GM12878 (cell line): ENCODE data around the gene MYADM. TPM values are rescaled to one million over a fixed set of nuclear protein-coding genes. Genes with fewer than 3 reads are reported as not detected.

Source experiments
- ATAC-seq: fragments of 200-7000 bp; cut with Tn5 transposase; 3 replicates; pipeline ENCODE4 v1.9.1; 2020; ENCODE audit warnings: mild to moderate bottlenecking, moderate library complexity
- BruUV-seq: library from RNA; stranded (reverse); fragments of 400-500 nt; replicated peaks from 2 replicates; lab custom pipeline; 2021; lab: Mats Ljungman, UMichigan
- CTCF ChIA-PET: fragments of 300-600 bp; sonication (Branson Sonifier 250); formaldehyde crosslinking; extraction: SDS; loops from one replicate; lab custom pipeline; 2021; ENCODE audit warnings: inconsistent platforms; lab: Yijun Ruan, JAX
- POLR2A ChIA-PET: fragments of 350-600 bp; formaldehyde crosslinking; extraction: SDS; loops from one replicate; lab custom pipeline; 2021; ENCODE audit warnings: inconsistent platforms; lab: Charles Lee
- RAD21 ChIA-PET: fragments of 300-600 bp; sonication (Branson Sonifier 250); formaldehyde crosslinking; loops from one replicate; lab custom pipeline; 2023; ENCODE audit warnings: antibody characterized with exemption; ENCODE audit not compliant: unreplicated experiment; lab: Charles Lee
- SMC1A ChIA-PET: fragments of 300-600 bp; sonication (Branson Sonifier 250); formaldehyde crosslinking; loops from one replicate; lab custom pipeline; 2023; ENCODE audit not compliant: unreplicated experiment, uncharacterized antibody; lab: Charles Lee
- DNase-seq: peaks from one replicate; pipeline ENCODE4 v3.0.0-alpha.2; 2011; ENCODE audit warnings: low read depth, low spot score
- FAIRE-seq: peaks from 3 replicates; lab custom pipeline; 2011; peaks lifted over from hg19 to GRCh38; lab: Jason Lieb, UNC
- H2AFZ ChIP-seq: 2 replicates; pipeline ENCODE4 v1.6.0; 2011; ENCODE audit warnings: low read depth, low read length, control low read depth; ENCODE audit not compliant: control insufficient read depth
- H3K27ac ChIP-seq: 2 replicates; pipeline ENCODE4 v1.5.1; 2011; ENCODE audit warnings: control low read depth; ENCODE audit not compliant: control insufficient read depth, insufficient read depth
- H3K27me3 ChIP-seq, 2 experiments: replicated peaks in 1 of 2; 2 replicates each; pipeline versions ENCODE4 v1.6.0 to v1.6.1; 2011; ENCODE audit warnings: low read length in 1 of 2; ENCODE audit not compliant: control insufficient read depth in 2 of 2, insufficient read depth in 2 of 2
- H3K36me3 ChIP-seq, 2 experiments: 2 replicates each; pipeline ENCODE4 v1.5.1; 2011; ENCODE audit warnings: low read length in 1 of 2; ENCODE audit not compliant: control insufficient read depth in 2 of 2, insufficient read depth in 2 of 2
- H3K4me1 ChIP-seq: 2 replicates; pipeline ENCODE4 v1.6.1; 2011; ENCODE audit warnings: mild to moderate bottlenecking, low read length, moderate library complexity, mixed read lengths; ENCODE audit not compliant: control insufficient read depth, insufficient read depth
- H3K4me2 ChIP-seq: 2 replicates; pipeline ENCODE4 v1.6.0; 2011; ENCODE audit warnings: control low read depth; ENCODE audit not compliant: control insufficient read depth, insufficient read depth
- H3K4me3 ChIP-seq: fragments of 200-600 bp; sonication (generic); 2 replicates; pipeline ENCODE4 v1.5.1; 2016
- H3K79me2 ChIP-seq: 2 replicates; pipeline ENCODE4 v1.6.0; 2011; ENCODE audit warnings: low read length; ENCODE audit not compliant: control insufficient read depth, insufficient read depth
- H3K9ac ChIP-seq: 2 replicates; pipeline ENCODE4 v1.8.0; 2011; ENCODE audit warnings: low read length, control low read depth, mixed read lengths; ENCODE audit not compliant: control insufficient read depth, insufficient read depth
- H3K9me3 ChIP-seq: replicated peaks from 3 replicates; pipeline ENCODE4 v1.5.1; 2011; ENCODE audit warnings: mild to moderate bottlenecking, low read length; ENCODE audit not compliant: control insufficient read depth, insufficient read depth
- H4K20me1 ChIP-seq: 2 replicates; pipeline ENCODE4 v1.6.0; 2011; ENCODE audit not compliant: control insufficient read depth, insufficient read depth
- BCLAF1 ChIP-seq: fragments of 450-650 bp; IDR thresholded peaks from 2 replicates; pipeline ENCODE4 v1.6.1; 2017; ENCODE audit warnings: antibody characterized with exemption, mild to moderate bottlenecking, moderate library complexity
- E4F1 ChIP-seq: fragments of 450-650 bp; IDR thresholded peaks from 2 replicates; pipeline ENCODE4 v1.6.1; 2018; ENCODE audit warnings: borderline replicate concordance, mild to moderate bottlenecking; ENCODE audit not compliant: partially characterized antibody
- EED ChIP-seq: sonication (generic); IDR thresholded peaks from 2 replicates; pipeline ENCODE4 v1.6.1; 2016; ENCODE audit warnings: antibody characterized with exemption, low read depth
- FOXK2 ChIP-seq: fragments of 450-650 bp; IDR thresholded peaks from 2 replicates; pipeline ENCODE4 v1.6.1; 2017; ENCODE audit warnings: mild to moderate bottlenecking, moderate library complexity
- MTA2 ChIP-seq: fragments of 450-650 bp; IDR thresholded peaks from 2 replicates; pipeline ENCODE4 v1.6.1; 2016; ENCODE audit warnings: low read depth, mild to moderate bottlenecking, moderate library complexity
- POLR2AphosphoS2 ChIP-seq: IDR thresholded peaks from 2 replicates; pipeline ENCODE4 v1.6.1; 2011; ENCODE audit warnings: low read depth, mild to moderate bottlenecking, low read length, improper control_type of control experiment, moderate library complexity
- POLR2AphosphoS5 ChIP-seq: IDR thresholded peaks from 2 replicates; pipeline ENCODE4 v1.6.1; 2011; ENCODE audit warnings: mild to moderate bottlenecking, low read length, inconsistent platforms
- RB1 ChIP-seq: fragments of 450-650 bp; formaldehyde crosslinking; IDR thresholded peaks from 2 replicates; pipeline ENCODE4 v1.6.1; 2017; ENCODE audit warnings: mild to moderate bottlenecking, borderline replicate concordance
- RBBP5 ChIP-seq: fragments of 200-600 bp; sonication (generic); conservative IDR thresholded peaks from 2 replicates; pipeline ENCODE4 v1.6.1; 2016
- RELA ChIP-seq: fragments of 450-650 bp; IDR thresholded peaks from 2 replicates; pipeline ENCODE4 v1.8.0; 2014; ENCODE audit warnings: borderline replicate concordance; ENCODE audit not compliant: partially characterized antibody
- SIN3A ChIP-seq: IDR thresholded peaks from 2 replicates; pipeline ENCODE4 v1.6.1; 2012; ENCODE audit warnings: low read depth, low read length, improper control_type of control experiment
- SIX5 ChIP-seq: IDR thresholded peaks from 2 replicates; pipeline ENCODE4 v1.6.1; 2011; ENCODE audit warnings: mild to moderate bottlenecking, low read depth, low read length, moderate library complexity; ENCODE audit not compliant: severe bottlenecking
- ZNF217 ChIP-seq: fragments of 450-650 bp; IDR thresholded peaks from 2 replicates; pipeline ENCODE4 v1.6.1; 2017; ENCODE audit warnings: antibody characterized with exemption, mild to moderate bottlenecking
- WGBS: methylation state at CpG from one replicate; pipeline ENCODE4 v1.1.6; 2016; ENCODE audit warnings: low lambda C conversion rate; ENCODE audit not compliant: insufficient replicate concordance, insufficient coverage; ENCODE audit errors: missing lambda C conversion rate; 5-methylcytosine and 5-hydroxymethylcytosine counted together
- in situ Hi-C: fragments of 300-500 bp; cut with MboI; formaldehyde crosslinking; loops from 9 replicates; pipeline ENCODE4 v1.14.3; 2018; ENCODE audit warnings: mixed read lengths
- intact Hi-C: fragments of 100-400 bp; cut with micrococcal nuclease; formaldehyde crosslinking; loops from one replicate; pipeline ENCODE4 v1.14.2; 2022; ENCODE audit not compliant: unreplicated experiment
- polyA plus RNA-seq, 11 experiments: library from polyadenylated mRNA; depleted of rRNA in 4 of 11; unstranded in 6 of 11; stranded (reverse) in 5 of 11; fragments of >200 nt; fragmentation: Nextera tagmentation in 4 of 11; fragmentation: Illumina TruSeq in 1 of 11; extraction: Ambion mirVana in 4 of 11; extraction: Trizol in 1 of 11; gene quantifications; 1 replicate in 1 of 11; 2 replicates in 10 of 11; pipeline versions ENCODE4 v1.2.1 to v1.2.3, GENCODE V29; 2011 to 2016; ENCODE audit warnings: inconsistent platforms in 2 of 11, missing spikeins in 2 of 11, low read depth in 1 of 11
- total RNA-seq, 4 experiments: library from RNA; depleted of rRNA in 3 of 4; stranded (reverse); fragments of >200 nt in 3 of 4; fragmentation: Illumina TruSeq in 1 of 4; extraction: Trizol in 1 of 4; gene quantifications; 2 replicates each; pipeline versions ENCODE4 v1.2.1 to v1.2.3, GENCODE V29; 2013 to 2021

Gene MYADM
- total and polyA plus RNA-seq, 10 of the 15 experiments (the other 5 are each of a cell fraction or from before 2014, with no cell fraction given): 0.04 to 0.46 (median 0.10) TPM

- SMC1A ChIA-PET: no interaction called here
- no peak for FAIRE-seq
- Histone ChIP-seq H3K27ac (no peak overlapping the region), H3K27me3 (no peaks in the 10 kb centered on the region), H3K36me3 (no peaks in the 10 kb centered on the region), H2AFZ (no peak overlapping the region), H3K9me3 (no peaks in the 10 kb centered on the region; the same call in 2 of the 3 replicates), H3K4me2 (no peak overlapping the region), H4K20me1 (no peaks in the 10 kb centered on the region), H3K4me1 (no peaks in the 10 kb centered on the region), H3K79me2 (no peaks in the 10 kb centered on the region), H3K4me3 (no peak overlapping the region), H3K9ac (no peak overlapping the region)
- TF ChIP-seq E4F1: no peak
- TF ChIP-seq RB1: no peak
- no peak for TF ChIP-seq RELA
- TF ChIP-seq POLR2AphosphoS2: no peak
- no peak for TF ChIP-seq FOXK2
- TF ChIP-seq RBBP5: no peak
- TF ChIP-seq SIX5: no peak
- no peak for TF ChIP-seq POLR2AphosphoS5
- TF ChIP-seq ZNF217: no peak
- TF ChIP-seq EED: no peak
- TF ChIP-seq SIN3A: no peak
- TF ChIP-seq BCLAF1: no peak
- no peak for TF ChIP-seq MTA2
- RAD21 ChIA-PET: no interaction called here
- in situ Hi-C loops (no loop called here), intact Hi-C loops (no loop called here)
- BruUV-seq: no TSS peak
- WGBS: 52% methylated on average over 18 of the region's 18 CpGs
- POLR2A ChIA-PET: no interaction called here
- CTCF ChIA-PET: no interaction called here
- no peak for DNase-seq
- no peak for ATAC-seq
Observed at GRCh38 chr19:53912653-53913052, 45.0 kb downstream of the MYADM start.
